ENCODE measurements around the gene CCNH. TPM values are rescaled to one million over a fixed set of nuclear protein-coding genes. Genes with fewer than 3 reads are reported as not detected.

CCNH gene
- polyA plus RNA-seq, 1 of the 3 experiments (the other 2 are of a cell fraction): 29.1 TPM

- DNase-seq: no peak
- no peak overlapping the region for H3K4me3 ChIP-seq (ENCODE audit: low read depth in 2 of 2, low read length in 1 of 2)
- H3F3A ChIP-seq (replicated peaks; ENCODE audit: insufficient read depth): peaks cover 64% of the 10 kb centered on the region
- peaks cover 57% of the 10 kb centered on the region; the same call in 1 of the 2 replicates for H3K79me2 ChIP-seq (ENCODE audit: insufficient read depth)
- peak overlapping the region; percentile 54; the same call in 1 of the 2 replicates for H3K4me2 ChIP-seq
- no peaks in the 10 kb centered on the region for H3K9me3 ChIP-seq
- no peaks in the 10 kb centered on the region for H3K9me2 ChIP-seq
- peak overlapping the region; percentile 65 to 96; a peak in 3 of 4 replicates for H3K27ac ChIP-seq (ENCODE audit: low read depth in 2 of 2, low read length in 1 of 2)
- POLR2A ChIA-PET: no interaction called here
- H3K9ac ChIP-seq: peak overlapping the region; percentile 52; the same call in 1 of the 2 replicates
- H3K36me3 ChIP-seq (replicated peaks in 1 of 2; ENCODE audit: control insufficient read depth in 1 of 2, insufficient read depth in 2 of 2, low read length in 1 of 2): peaks cover 90% of the 10 kb centered on the region in 2 experiments
- 10% methylated on average over 2 of the region's 2 CpGs for WGBS (ENCODE audit: low lambda C conversion rate)
- H4K20me1 ChIP-seq (ENCODE audit: insufficient read depth): no peaks in the 10 kb centered on the region
- no peaks in the 10 kb centered on the region for H3K27me3 ChIP-seq (ENCODE audit: insufficient read depth)
- no peak overlapping the region for H2AFZ ChIP-seq (ENCODE audit: low read depth)
- CTCF ChIA-PET: interaction anchor here (0.8 kb wide), 1 partner anchor 8 kb away, joined by 3 read pairs; no protein-coding TSS in a partner anchor
- H3K4me1 ChIP-seq (ENCODE audit: control insufficient read depth in 1 of 2, insufficient read depth in 2 of 2, low read depth in 1 of 2, low read length in 1 of 2): peaks cover 0 to 25% of the 10 kb centered on the region in 2 experiments
- peak; percentile 88 for TF ChIP-seq JUND (IDR thresholded peaks at IDR 0.05)
- peak; percentile 40; the same call in 1 of the 2 replicates for TF ChIP-seq POLR2AphosphoS5 (IDR thresholded peaks at IDR 0.05; ENCODE audit: low read depth, low read length)
- no peak for TF ChIP-seq CTCF (IDR thresholded peaks at IDR 0.05)
- no peak for TF ChIP-seq ELF1 (IDR thresholded peaks at IDR 0.05)
- no peak for TF ChIP-seq SIN3A (IDR thresholded peaks at IDR 0.05; ENCODE audit: borderline replicate concordance, low read depth, low read length)
- no peak for TF ChIP-seq CHD2 (IDR thresholded peaks at IDR 0.05; ENCODE audit: low read length, partially characterized antibody)
- peak; percentile 35; the same call in 1 of the 2 replicates for TF ChIP-seq NFIC (IDR thresholded peaks at IDR 0.05; ENCODE audit: borderline replicate concordance)
- TF ChIP-seq FOXJ3 (CRISPR knock-in tag; IDR thresholded peaks at IDR 0.05): no peak
- peak; percentile 48; the same call in 1 of the 2 replicates for TF ChIP-seq RXRA (IDR thresholded peaks at IDR 0.05; ENCODE audit: borderline replicate concordance, low read depth)
- TF ChIP-seq FOSL2 (IDR thresholded peaks at IDR 0.05; ENCODE audit: borderline replicate concordance, low read depth): peak; percentile 90
- TF ChIP-seq ZBTB33 (IDR thresholded peaks at IDR 0.05; ENCODE audit: borderline replicate concordance, low read depth): no peak
- TF ChIP-seq GATA2 (CRISPR knock-in tag; IDR thresholded peaks at IDR 0.05): no peak
- peak in 1 of 2 experiments; percentile 70; a peak in 2 of 4 replicates for TF ChIP-seq EP300 (IDR thresholded peaks at IDR 0.05; ENCODE audit: borderline replicate concordance in 1 of 2, low read depth in 1 of 2, low read length in 1 of 2)
- no peak for TF ChIP-seq GABPA (IDR thresholded peaks at IDR 0.05; ENCODE audit: low read depth)
- TF ChIP-seq, protein P1, sequence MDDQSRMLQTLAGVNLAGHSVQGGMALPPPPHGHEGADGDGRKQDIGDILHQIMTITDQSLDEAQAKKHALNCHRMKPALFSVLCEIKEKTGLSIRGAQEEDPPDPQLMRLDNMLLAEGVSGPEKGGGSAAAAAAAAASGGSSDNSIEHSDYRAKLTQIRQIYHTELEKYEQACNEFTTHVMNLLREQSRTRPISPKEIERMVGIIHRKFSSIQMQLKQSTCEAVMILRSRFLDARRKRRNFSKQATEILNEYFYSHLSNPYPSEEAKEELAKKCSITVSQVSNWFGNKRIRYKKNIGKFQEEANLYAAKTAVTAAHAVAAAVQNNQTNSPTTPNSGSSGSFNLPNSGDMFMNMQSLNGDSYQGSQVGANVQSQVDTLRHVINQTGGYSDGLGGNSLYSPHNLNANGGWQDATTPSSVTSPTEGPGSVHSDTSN (IDR thresholded peaks at IDR 0.05): peak; percentile 70
- TF ChIP-seq, protein P2, sequence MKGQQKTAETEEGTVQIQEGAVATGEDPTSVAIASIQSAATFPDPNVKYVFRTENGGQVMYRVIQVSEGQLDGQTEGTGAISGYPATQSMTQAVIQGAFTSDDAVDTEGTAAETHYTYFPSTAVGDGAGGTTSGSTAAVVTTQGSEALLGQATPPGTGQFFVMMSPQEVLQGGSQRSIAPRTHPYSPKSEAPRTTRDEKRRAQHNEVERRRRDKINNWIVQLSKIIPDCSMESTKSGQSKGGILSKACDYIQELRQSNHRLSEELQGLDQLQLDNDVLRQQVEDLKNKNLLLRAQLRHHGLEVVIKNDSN (IDR thresholded peaks at IDR 0.05; ENCODE audit: borderline replicate concordance, low read depth): no peak
- no peak for TF ChIP-seq MEF2A (IDR thresholded peaks at IDR 0.05; ENCODE audit: borderline replicate concordance, low read depth)
- TF ChIP-seq NRF1 (IDR thresholded peaks at IDR 0.05; ENCODE audit: low read depth, low read length): no peak
- TF ChIP-seq RFX5 (IDR thresholded peaks at IDR 0.05; ENCODE audit: low read length): no peak
- TF ChIP-seq FOXM1 (IDR thresholded peaks at IDR 0.05; ENCODE audit: low read depth): 0 out of 2 replicates have a peak, but pooled peaks have one; percentile 61
- TF ChIP-seq, protein P3, sequence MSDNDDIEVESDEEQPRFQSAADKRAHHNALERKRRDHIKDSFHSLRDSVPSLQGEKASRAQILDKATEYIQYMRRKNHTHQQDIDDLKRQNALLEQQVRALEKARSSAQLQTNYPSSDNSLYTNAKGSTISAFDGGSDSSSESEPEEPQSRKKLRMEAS (IDR thresholded peaks at IDR 0.05; ENCODE audit: low read depth): no peak
- TF ChIP-seq, protein P4, sequence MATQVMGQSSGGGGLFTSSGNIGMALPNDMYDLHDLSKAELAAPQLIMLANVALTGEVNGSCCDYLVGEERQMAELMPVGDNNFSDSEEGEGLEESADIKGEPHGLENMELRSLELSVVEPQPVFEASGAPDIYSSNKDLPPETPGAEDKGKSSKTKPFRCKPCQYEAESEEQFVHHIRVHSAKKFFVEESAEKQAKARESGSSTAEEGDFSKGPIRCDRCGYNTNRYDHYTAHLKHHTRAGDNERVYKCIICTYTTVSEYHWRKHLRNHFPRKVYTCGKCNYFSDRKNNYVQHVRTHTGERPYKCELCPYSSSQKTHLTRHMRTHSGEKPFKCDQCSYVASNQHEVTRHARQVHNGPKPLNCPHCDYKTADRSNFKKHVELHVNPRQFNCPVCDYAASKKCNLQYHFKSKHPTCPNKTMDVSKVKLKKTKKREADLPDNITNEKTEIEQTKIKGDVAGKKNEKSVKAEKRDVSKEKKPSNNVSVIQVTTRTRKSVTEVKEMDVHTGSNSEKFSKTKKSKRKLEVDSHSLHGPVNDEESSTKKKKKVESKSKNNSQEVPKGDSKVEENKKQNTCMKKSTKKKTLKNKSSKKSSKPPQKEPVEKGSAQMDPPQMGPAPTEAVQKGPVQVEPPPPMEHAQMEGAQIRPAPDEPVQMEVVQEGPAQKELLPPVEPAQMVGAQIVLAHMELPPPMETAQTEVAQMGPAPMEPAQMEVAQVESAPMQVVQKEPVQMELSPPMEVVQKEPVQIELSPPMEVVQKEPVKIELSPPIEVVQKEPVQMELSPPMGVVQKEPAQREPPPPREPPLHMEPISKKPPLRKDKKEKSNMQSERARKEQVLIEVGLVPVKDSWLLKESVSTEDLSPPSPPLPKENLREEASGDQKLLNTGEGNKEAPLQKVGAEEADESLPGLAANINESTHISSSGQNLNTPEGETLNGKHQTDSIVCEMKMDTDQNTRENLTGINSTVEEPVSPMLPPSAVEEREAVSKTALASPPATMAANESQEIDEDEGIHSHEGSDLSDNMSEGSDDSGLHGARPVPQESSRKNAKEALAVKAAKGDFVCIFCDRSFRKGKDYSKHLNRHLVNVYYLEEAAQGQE (IDR thresholded peaks at IDR 0.05; ENCODE audit: low read depth, low read length): no peak
- no peak for TF ChIP-seq IRF3 (IDR thresholded peaks at IDR 0.05; ENCODE audit: low read depth, low read length)
- TF ChIP-seq TCF12 (IDR thresholded peaks at IDR 0.05): peak; percentile 89
These were observed 19.4 kb downstream of the CCNH start for GRCh38 chr5:87393331-87393730.
